K562 (cell line): ENCODE measurements around the gene RIMOC1. TPM values are rescaled to one million over a fixed set of nuclear protein-coding genes. Genes with fewer than 3 reads are reported as not detected.

Source experiments
- ATAC-seq: fragments of 200-7000 bp; cut with Tn5 transposase; 3 replicates; pipeline ENCODE4 v1.9.1; 2020; ENCODE audit warnings: moderate library complexity
- BruUV-seq: library from RNA; stranded (reverse); fragments of 400-500 nt; replicated peaks from 2 replicates; lab custom pipeline; 2021; lab: Mats Ljungman, UMichigan
- CTCF ChIA-PET: fragments of 300-600 bp; formaldehyde crosslinking; extraction: SDS; loops from one replicate; lab custom pipeline; 2021; ENCODE audit warnings: low intra/inter-chr PET ratio; lab: Yijun Ruan, JAX
- POLR2A ChIA-PET: fragments of 300-600, 350-650 bp; sonication (Branson Sonifier 250); formaldehyde crosslinking; extraction: SDS; loops from one replicate; lab custom pipeline; 2021; ENCODE audit warnings: antibody characterized with exemption, inconsistent platforms; lab: Yijun Ruan, JAX
- DNase-seq, 4 experiments: peaks; one replicate each; pipeline versions ENCODE4 v3.0.0 to v3.0.0-alpha.2; 2011 to 2018; ENCODE audit warnings: low spot score in 3 of 4, mixed read lengths in 3 of 4; ENCODE audit errors: extremely low read depth in 1 of 4
- FAIRE-seq: peaks from 2 replicates; lab custom pipeline; 2011; peaks lifted over from hg19 to GRCh38; lab: Jason Lieb, UNC
- H2AFZ ChIP-seq: 2 replicates; pipeline ENCODE4 v1.6.0; 2011; ENCODE audit warnings: low read depth, low read length, control low read depth, inconsistent platforms
- H3K27ac ChIP-seq: fragments of 200-600 bp; 3 replicates; pipeline ENCODE4 v1.8.0; 2011; ENCODE audit warnings: low read depth, mild to moderate bottlenecking, control low read depth, inconsistent platforms, low read length, moderate library complexity, mixed read lengths; ENCODE audit errors: extremely low read depth
- H3K27me3 ChIP-seq, 2 experiments: fragments of 300-600 bp in 1 of 2; 2 replicates in 1 of 2; 3 replicates in 1 of 2; pipeline versions ENCODE4 v1.6.0 to v1.8.0; 2011; ENCODE audit warnings: inconsistent platforms in 2 of 2, low read length in 2 of 2, mild to moderate bottlenecking in 1 of 2, mixed read lengths in 1 of 2, moderate library complexity in 1 of 2; ENCODE audit not compliant: control insufficient read depth in 2 of 2, insufficient read depth in 2 of 2
- H3K36me3 ChIP-seq: fragments of 300-600 bp; 3 replicates; pipeline ENCODE4 v1.8.0; 2011; ENCODE audit warnings: mild to moderate bottlenecking, low read length, inconsistent platforms; ENCODE audit not compliant: control insufficient read depth, insufficient read depth
- H3K4me1 ChIP-seq, 2 experiments: fragments of 200-600 bp in 1 of 2; replicated peaks in 1 of 2; 2 replicates in 1 of 2; 3 replicates in 1 of 2; pipeline versions ENCODE4 v1.5.1 to v1.8.0; 2011; ENCODE audit warnings: inconsistent platforms in 2 of 2, low read length in 2 of 2, mild to moderate bottlenecking in 1 of 2, mixed read lengths in 1 of 2, moderate library complexity in 1 of 2; ENCODE audit not compliant: control insufficient read depth in 2 of 2, insufficient read depth in 2 of 2
- H3K4me2 ChIP-seq: 2 replicates; pipeline ENCODE4 v1.6.1; 2011; ENCODE audit warnings: low read length, control low read depth, inconsistent platforms, mixed read lengths; ENCODE audit not compliant: insufficient read depth
- H3K4me3 ChIP-seq: fragments of 200-600 bp; sonication (generic), shearing (Covaris generic); 2 replicates; pipeline ENCODE4 v1.5.1; 2016; ENCODE audit warnings: control low read depth, inconsistent platforms
- H3K79me2 ChIP-seq: fragments of 200-600 bp; 3 replicates; pipeline ENCODE4 v1.8.0; 2011; ENCODE audit warnings: low read length, inconsistent platforms; ENCODE audit not compliant: control insufficient read depth, insufficient read depth
- H3K9ac ChIP-seq, 2 experiments: 2 replicates each; pipeline versions ENCODE4 v1.6.0 to v1.6.1; 2011; ENCODE audit warnings: low read depth in 2 of 2, low read length in 2 of 2, control low read depth in 1 of 2, inconsistent platforms in 1 of 2, mild to moderate bottlenecking in 1 of 2, mixed read lengths in 1 of 2; ENCODE audit not compliant: insufficient read depth in 1 of 2
- H3K9me1 ChIP-seq: one replicate; pipeline ENCODE4 v1.6.0; 2011; ENCODE audit warnings: inconsistent platforms, mild to moderate bottlenecking, low read length, moderate library complexity; ENCODE audit not compliant: control insufficient read depth, insufficient read depth
- H3K9me3 ChIP-seq: replicated peaks from 2 replicates; pipeline ENCODE4 v1.5.1; 2011; ENCODE audit warnings: low read depth, low read length, inconsistent platforms; ENCODE audit not compliant: control insufficient read depth, insufficient read depth
- H4K20me1 ChIP-seq: replicated peaks from 2 replicates; pipeline ENCODE4 v1.6.1; 2011; ENCODE audit warnings: low read length, inconsistent platforms, mixed read lengths; ENCODE audit not compliant: control insufficient read depth, insufficient read depth
- CTCF ChIP-seq, 3 experiments: IDR thresholded peaks in 2 of 3; conservative IDR thresholded peaks in 1 of 3; 2 replicates each; pipeline ENCODE4 v1.5.1; 2011 to 2012; ENCODE audit warnings: low read length in 3 of 3, mild to moderate bottlenecking in 3 of 3, control low read depth in 2 of 3, improper control_type of control experiment in 1 of 3, inconsistent platforms in 1 of 3, low read depth in 1 of 3, mixed read lengths in 1 of 3, moderate library complexity in 1 of 3; ENCODE audit not compliant: insufficient read depth in 2 of 3
- DEAF1 ChIP-seq: fragments of 450-650 bp; formaldehyde crosslinking; IDR thresholded peaks from 2 replicates; pipeline ENCODE4 v1.4.0; 2020; ENCODE audit warnings: mild to moderate bottlenecking, moderate library complexity
- DLX4 ChIP-seq: fragments of 250-450 bp; sonication (Bioruptor Pico); IDR thresholded peaks from 2 replicates; pipeline ENCODE4 v1.6.1; 2021; ENCODE audit warnings: mild to moderate bottlenecking
- KDM4B ChIP-seq, 2 experiments: fragments of 450-650 bp in 1 of 2; sonication (generic) in 1 of 2; IDR thresholded peaks; 2 replicates each; pipeline ENCODE4 v1.6.1; 2016 to 2017; ENCODE audit warnings: borderline replicate concordance in 2 of 2, antibody characterized with exemption in 1 of 2, low read depth in 1 of 2, mild to moderate bottlenecking in 1 of 2
- MAFF ChIP-seq: IDR thresholded peaks from 2 replicates; pipeline ENCODE4 v1.6.1; 2012; ENCODE audit warnings: low read length, improper control_type of control experiment
- RB1 ChIP-seq: fragments of 450-650 bp; IDR thresholded peaks from 2 replicates; pipeline ENCODE4 v1.6.1; 2017; ENCODE audit warnings: low read depth, mild to moderate bottlenecking
- XRCC3 ChIP-seq: fragments of 450-650 bp; IDR thresholded peaks from 2 replicates; pipeline ENCODE4 v1.6.1; 2017; ENCODE audit warnings: mild to moderate bottlenecking, moderate library complexity
- ZFP1 ChIP-seq: fragments of 450-650 bp; formaldehyde crosslinking; IDR thresholded peaks from 2 replicates; pipeline ENCODE4 v1.4.0; 2020; ENCODE audit warnings: mild to moderate bottlenecking, mixed read lengths
- ZNF592 ChIP-seq: fragments of 450-650 bp; IDR thresholded peaks from 2 replicates; pipeline ENCODE4 v1.6.1; 2017; ENCODE audit warnings: antibody characterized with exemption, mild to moderate bottlenecking
- ZNF699 ChIP-seq: fragments of 250-450 bp; sonication (Bioruptor Pico); IDR thresholded peaks from 2 replicates; pipeline ENCODE4 v1.8.0; 2021; ENCODE audit warnings: mild to moderate bottlenecking, moderate library complexity; ENCODE audit not compliant: insufficient replicate concordance
- ZZZ3 ChIP-seq: fragments of 450-650 bp; IDR thresholded peaks from 2 replicates; pipeline ENCODE4 v1.6.1; 2016; ENCODE audit warnings: antibody characterized with exemption, mild to moderate bottlenecking, moderate library complexity
- in situ Hi-C: fragments of 300-500 bp; cut with MboI; formaldehyde crosslinking; loops from 4 replicates; pipeline ENCODE4 v1.15.0; 2018; ENCODE audit warnings: inconsistent platforms, mixed read lengths
- intact Hi-C: fragments of 100-400 bp; cut with micrococcal nuclease; formaldehyde crosslinking; loops from 2 replicates; pipeline ENCODE4 v1.14.2; 2022
- polyA plus RNA-seq, 8 experiments: library from polyadenylated mRNA; depleted of rRNA in 4 of 8; stranded (reverse) in 5 of 8; unstranded in 3 of 8; fragments of >200 nt; fragmentation: Nextera tagmentation in 2 of 8; fragmentation: Illumina TruSeq in 1 of 8; extraction: Ambion mirVana in 2 of 8; extraction: Trizol in 1 of 8; gene quantifications; 2 replicates each; pipeline versions ENCODE4 v1.2.1 to v1.2.3, GENCODE V29; 2011 to 2014; ENCODE audit warnings: inconsistent platforms in 1 of 8, missing spikeins in 1 of 8
- total RNA-seq, 7 experiments: library from RNA; depleted of rRNA in 6 of 7; stranded (reverse); fragments of >200 nt in 6 of 7; fragmentation: Illumina TruSeq in 2 of 7; extraction: Trizol in 2 of 7; gene quantifications; 2 replicates each; pipeline versions ENCODE4 v1.2.1 to v1.2.3, GENCODE V29; 2011 to 2021; ENCODE audit warnings: low replicate concordance in 1 of 7

Gene RIMOC1
- total and polyA plus RNA-seq, 9 of the 15 experiments (the other 6 are each of a cell fraction or from before 2014, with no cell fraction given) = 11.6 to 63.1 (median 30.8) TPM

GRCh38 chr5:41874512-41875060, 29.6 kb upstream of the RIMOC1 start:
- no peaks in the 10 kb centered on the region for H4K20me1 ChIP-seq
- FAIRE-seq (no peak), ATAC-seq (no peak), DNase-seq (no peak)
- no peaks in the 10 kb centered on the region for H3K36me3 ChIP-seq
- H3K27ac ChIP-seq = no peak overlapping the region
- TF ChIP-seq CTCF (IDR thresholded peaks at IDR 0.05 in 2 of 3, conservative IDR thresholded peaks at IDR 0.05 in 1 of 3; ENCODE audit: insufficient read depth in 2 of 3, low read depth in 1 of 3, low read length in 3 of 3) (no peak), ZNF699 (no peak), MAFF (no peak), ZZZ3 (no peak), ZNF592 (no peak), DLX4 (CRISPR knock-in tag) (no peak), RB1 (no peak), KDM4B (IDR thresholded peaks at IDR 0.05; ENCODE audit: borderline replicate concordance in 2 of 2, low read depth in 1 of 2) (no peak), DEAF1 (no peak), ZFP1 (no peak), XRCC3 (no peak)
- H3K79me2 ChIP-seq = peaks cover 6% of the 10 kb centered on the region; the same call in 2 of the 3 replicates
- H3K4me2 ChIP-seq = no peak overlapping the region
- BruUV-seq = no TSS peak
- POLR2A ChIA-PET = interaction anchor here (1.1 to 1.8 kb wide), 3 partner anchors 8 to 20 kb away, joined by 3 to 8 read pairs (median 4); no protein-coding TSS in a partner anchor
- no peak overlapping the region for H2AFZ ChIP-seq
- no peak overlapping the region for H3K4me3 ChIP-seq
- peaks cover 12 to 15% of the 10 kb centered on the region in 2 experiments; a peak in 4 of 5 replicates for H3K4me1 ChIP-seq
- in situ Hi-C loops = loop anchor here (25.0 kb wide), 2 partner anchors 713 to 888 kb away; partner anchors contain the start of gene CCDC152
- no peaks in the 10 kb centered on the region for H3K27me3 ChIP-seq
- CTCF ChIA-PET = no interaction called here
- no peaks in the 10 kb centered on the region for H3K9me3 ChIP-seq
- H3K9me1 ChIP-seq = no peaks in the 10 kb centered on the region
- H3K9ac ChIP-seq = no peak overlapping the region
- intact Hi-C loops = no loop called here
